Mesenchymal stem cell (in vitro differentiated cells and primary cell): ENCODE data around the gene MUC5AC.
"Not testable (repeated sequence)": the region's sequence is repeated elsewhere in the genome, so short reads cannot be mapped to it uniquely, and the experiment has no call there.

Source experiments
- DNase-seq: peaks from one replicate; pipeline ENCODE4 v3.0.0-alpha.2; 2013
- H2AFZ ChIP-seq: one replicate; pipeline ENCODE4 v1.6.1; 2013; ENCODE audit warnings: low read depth, mild to moderate bottlenecking, control low read depth, inconsistent platforms, low read length, moderate library complexity
- H2AK5ac ChIP-seq: 2 replicates; pipeline ENCODE4 v1.6.1; 2013; ENCODE audit warnings: low read length, moderate library complexity, mild to moderate bottlenecking, inconsistent platforms; ENCODE audit not compliant: severe bottlenecking
- H2BK120ac ChIP-seq: one replicate; pipeline ENCODE4 v1.6.1; 2013; ENCODE audit warnings: low read depth, mild to moderate bottlenecking, inconsistent platforms, low read length, moderate library complexity
- H2BK12ac ChIP-seq, 2 experiments: one replicate each; pipeline ENCODE4 v1.6.1; 2013; ENCODE audit warnings: inconsistent platforms in 2 of 2, low read length in 2 of 2, mild to moderate bottlenecking in 2 of 2, moderate library complexity in 2 of 2, control low read depth in 1 of 2
- H2BK15ac ChIP-seq: one replicate; pipeline ENCODE4 v1.6.1; 2013; ENCODE audit warnings: mild to moderate bottlenecking, low read depth, inconsistent platforms; ENCODE audit not compliant: poor library complexity, severe bottlenecking
- H2BK5ac ChIP-seq: 2 replicates; pipeline ENCODE4 v1.6.1; 2013; ENCODE audit warnings: low read depth, mild to moderate bottlenecking, low read length, control low read depth, inconsistent platforms; ENCODE audit not compliant: poor library complexity, severe bottlenecking
- H3K14ac ChIP-seq, 2 experiments: one replicate each; pipeline ENCODE4 v1.6.1; 2013; ENCODE audit warnings: inconsistent platforms in 2 of 2, low read length in 2 of 2, control low read depth in 1 of 2, mild to moderate bottlenecking in 1 of 2, moderate library complexity in 1 of 2
- H3K18ac ChIP-seq, 2 experiments: one replicate each; pipeline ENCODE4 v1.6.1; 2013; ENCODE audit warnings: inconsistent platforms in 2 of 2, low read length in 2 of 2, control low read depth in 1 of 2, low read depth in 1 of 2, mild to moderate bottlenecking in 1 of 2
- H3K23ac ChIP-seq, 2 experiments: one replicate each; pipeline ENCODE4 v1.6.1; 2013; ENCODE audit warnings: inconsistent platforms in 2 of 2, low read length in 2 of 2, mild to moderate bottlenecking in 2 of 2, moderate library complexity in 2 of 2, control low read depth in 1 of 2
- H3K27ac ChIP-seq: 2 replicates; pipeline ENCODE4 v1.5.1; 2013; ENCODE audit warnings: mild to moderate bottlenecking, moderate library complexity, low read length, control low read depth, inconsistent platforms; ENCODE audit not compliant: poor library complexity, severe bottlenecking
- H3K27me3 ChIP-seq, 2 experiments: 2 replicates each; pipeline versions ENCODE4 v1.6.1 to v1.7.0; 2013; ENCODE audit warnings: low read length in 2 of 2, mild to moderate bottlenecking in 2 of 2, moderate library complexity in 2 of 2, control low read depth in 1 of 2, inconsistent platforms in 1 of 2; ENCODE audit not compliant: control insufficient read depth in 1 of 2, insufficient read depth in 1 of 2
- H3K36me3 ChIP-seq, 2 experiments: 2 replicates each; pipeline versions ENCODE4 v1.6.1 to v1.7.0; 2013; ENCODE audit warnings: low read length in 2 of 2, control low read depth in 1 of 2, inconsistent platforms in 1 of 2, low read depth in 1 of 2, mild to moderate bottlenecking in 1 of 2; ENCODE audit not compliant: insufficient read depth in 2 of 2, control insufficient read depth in 1 of 2
- H3K4ac ChIP-seq, 2 experiments: one replicate each; pipeline ENCODE4 v1.6.1; 2013; ENCODE audit warnings: inconsistent platforms in 2 of 2, low read length in 2 of 2, mild to moderate bottlenecking in 2 of 2, moderate library complexity in 2 of 2, control low read depth in 1 of 2, low read depth in 1 of 2
- H3K4me1 ChIP-seq: 2 replicates; pipeline ENCODE4 v1.6.1; 2013; ENCODE audit warnings: low read depth, low read length, control low read depth; ENCODE audit not compliant: control insufficient read depth, insufficient read depth
- H3K4me2 ChIP-seq: 2 replicates; pipeline ENCODE4 v1.6.1; 2013; ENCODE audit warnings: low read length, mild to moderate bottlenecking, inconsistent platforms; ENCODE audit not compliant: poor library complexity, severe bottlenecking
- H3K4me3 ChIP-seq, 2 experiments: 2 replicates each; pipeline versions ENCODE4 v1.5.1 to v1.7.0; 2013; ENCODE audit warnings: low read length in 2 of 2, mild to moderate bottlenecking in 2 of 2, control low read depth in 1 of 2, low read depth in 1 of 2; ENCODE audit not compliant: insufficient read depth in 1 of 2
- H3K79me1 ChIP-seq: replicated peaks from 2 replicates; pipeline ENCODE4 v1.6.1; 2013; ENCODE audit warnings: mild to moderate bottlenecking, control low read depth, low read length, inconsistent platforms; ENCODE audit not compliant: poor library complexity, severe bottlenecking
- H3K9ac ChIP-seq: 2 replicates; pipeline ENCODE4 v1.7.0; 2013; ENCODE audit warnings: mild to moderate bottlenecking, low read length, moderate library complexity
- H3K9me3 ChIP-seq: 2 replicates; pipeline ENCODE4 v1.7.0; 2013; ENCODE audit warnings: mild to moderate bottlenecking, low read length; ENCODE audit not compliant: control insufficient read depth
- H4K8ac ChIP-seq: one replicate; pipeline ENCODE4 v1.6.1; 2013; ENCODE audit warnings: inconsistent platforms, mild to moderate bottlenecking, low read length, moderate library complexity
- H4K91ac ChIP-seq: one replicate; pipeline ENCODE4 v1.6.1; 2013; ENCODE audit warnings: mild to moderate bottlenecking, low read length, inconsistent platforms
- WGBS: methylation state at CpG from one replicate; pipeline ENCODE4 v1.1.7; 2013; ENCODE audit warnings: mixed read lengths; 5-methylcytosine and 5-hydroxymethylcytosine counted together

MUC5AC gene

GRCh38 chr11:1244557-1244956, 86.8 kb downstream of the MUC5AC start:
- not testable (repeated sequence) for H3K4me1 ChIP-seq, H2BK120ac ChIP-seq, H3K23ac ChIP-seq, H3K14ac ChIP-seq, H3K18ac ChIP-seq, H2BK12ac ChIP-seq, H3K27me3 ChIP-seq, DNase-seq, H3K4me3 ChIP-seq, H2BK15ac ChIP-seq, H3K9ac ChIP-seq, H2AFZ ChIP-seq, H3K79me1 ChIP-seq, H3K4me2 ChIP-seq, H3K4ac ChIP-seq, H3K9me3 ChIP-seq, H4K91ac ChIP-seq, H2AK5ac ChIP-seq, H3K27ac ChIP-seq, H3K36me3 ChIP-seq, H2BK5ac ChIP-seq, H4K8ac ChIP-seq
- 75% methylated on average over 4 of the region's 9 CpGs for WGBS

- H3K14ac ChIP-seq, H3K18ac ChIP-seq, H3K27ac ChIP-seq, H2BK120ac ChIP-seq, DNase-seq, H3K9ac ChIP-seq, H3K23ac ChIP-seq, H3K79me1 ChIP-seq, H2BK5ac ChIP-seq, H3K4me1 ChIP-seq, H3K9me3 ChIP-seq, H3K27me3 ChIP-seq, H3K4me3 ChIP-seq, H4K8ac ChIP-seq, H2AFZ ChIP-seq, H3K4ac ChIP-seq, H3K4me2 ChIP-seq, H2BK12ac ChIP-seq, H3K36me3 ChIP-seq, H2AK5ac ChIP-seq, H4K91ac ChIP-seq, H2BK15ac ChIP-seq: not testable (repeated sequence)
- 89% methylated on average over 12 of the region's 14 CpGs for WGBS
Observed at GRCh38 chr11:1245717-1246116, 88.0 kb downstream of the MUC5AC start.

- not testable (repeated sequence) for H4K8ac ChIP-seq, H2AFZ ChIP-seq, H2BK15ac ChIP-seq, DNase-seq, H3K4ac ChIP-seq, H2BK12ac ChIP-seq, H3K4me1 ChIP-seq, H3K9me3 ChIP-seq, H2BK120ac ChIP-seq, H3K9ac ChIP-seq, H3K14ac ChIP-seq, H4K91ac ChIP-seq, H2AK5ac ChIP-seq, H3K4me2 ChIP-seq, H3K27ac ChIP-seq, H2BK5ac ChIP-seq, H3K18ac ChIP-seq, H3K36me3 ChIP-seq, H3K79me1 ChIP-seq, H3K4me3 ChIP-seq, H3K23ac ChIP-seq, H3K27me3 ChIP-seq
- 94% methylated on average over 9 of the region's 14 CpGs for WGBS
Observed at GRCh38 chr11:1246301-1246700, 88.5 kb downstream of the MUC5AC start.

- H2BK120ac ChIP-seq, H2AFZ ChIP-seq, H3K79me1 ChIP-seq, H2BK5ac ChIP-seq, H3K4me2 ChIP-seq, H2AK5ac ChIP-seq, H3K4me1 ChIP-seq, H3K27ac ChIP-seq, H3K9ac ChIP-seq, H3K27me3 ChIP-seq, H3K14ac ChIP-seq, H2BK12ac ChIP-seq, H3K4ac ChIP-seq, H4K91ac ChIP-seq, H3K9me3 ChIP-seq, H3K23ac ChIP-seq, H3K18ac ChIP-seq, H2BK15ac ChIP-seq, H4K8ac ChIP-seq, H3K36me3 ChIP-seq, H3K4me3 ChIP-seq, DNase-seq: not testable (repeated sequence)
- WGBS, result 95% methylated on average over 10 of the region's 14 CpGs
Observed at GRCh38 chr11:1247026-1247425, 89.3 kb downstream of the MUC5AC start.
